Neural progenitor cell (in vitro differentiated cells): ENCODE data around the gene MBOAT7. TPM values are rescaled to one million over a fixed set of nuclear protein-coding genes. Genes with fewer than 3 reads are reported as not detected.

Source experiments
- DNase-seq: peaks from one replicate; pipeline ENCODE4 v3.0.0-alpha.2; 2016; ENCODE audit warnings: low spot score
- H2AFZ ChIP-seq: fragments of 200-600 bp; sonication (generic); replicated peaks from 2 replicates; pipeline ENCODE4 v1.6.1; 2016; ENCODE audit warnings: antibody characterized with exemption
- H3F3A ChIP-seq: fragments of 200-600 bp; sonication (generic); 2 replicates; pipeline ENCODE4 v1.6.1; 2016; ENCODE audit warnings: antibody characterized with exemption, low read depth
- H3K27ac ChIP-seq: fragments of 200-600 bp; sonication (generic); 2 replicates; pipeline ENCODE4 v1.5.1; 2016; ENCODE audit warnings: mild to moderate bottlenecking
- H3K27me3 ChIP-seq: fragments of 200-600 bp; sonication (generic); 2 replicates; pipeline ENCODE4 v1.6.1; 2016; ENCODE audit warnings: mild to moderate bottlenecking, moderate library complexity
- H3K36me3 ChIP-seq: fragments of 200-600 bp; sonication (generic); 2 replicates; pipeline ENCODE4 v1.5.1; 2016
- H3K4me1 ChIP-seq: fragments of 200-600 bp; sonication (generic); 2 replicates; pipeline ENCODE4 v1.6.1; 2016; ENCODE audit warnings: mixed run types
- H3K4me2 ChIP-seq: fragments of 200-600 bp; sonication (generic); 2 replicates; pipeline ENCODE4 v1.6.1; 2016
- H3K4me3 ChIP-seq: fragments of 200-600 bp; sonication (generic); 2 replicates; pipeline ENCODE4 v1.5.1; 2016
- H3K79me2 ChIP-seq: fragments of 200-600 bp; sonication (generic); 2 replicates; pipeline ENCODE4 v1.6.1; 2016; ENCODE audit warnings: low read depth
- H3K9ac ChIP-seq: fragments of 200-600 bp; sonication (generic); 2 replicates; pipeline ENCODE4 v1.6.1; 2016
- H3K9me3 ChIP-seq: fragments of 200-600 bp; sonication (generic); 2 replicates; pipeline ENCODE4 v1.5.1; 2016; ENCODE audit warnings: low read depth
- H4K20me1 ChIP-seq: fragments of 200-600 bp; sonication (generic); 2 replicates; pipeline ENCODE4 v1.6.1; 2016; ENCODE audit warnings: low read depth
- H3K27ac Mint-ChIP-seq: 3 replicates; pipeline ENCODE4 v1.8.0; 2021; ENCODE audit warnings: mixed read lengths
- H3K27me3 Mint-ChIP-seq: 2 replicates; pipeline ENCODE4 v1.8.0; 2022; ENCODE audit warnings: low read depth, mild to moderate bottlenecking, inconsistent platforms, moderate library complexity, mixed read lengths; ENCODE audit not compliant: insufficient read depth
- H3K36me3 Mint-ChIP-seq: 3 replicates; pipeline ENCODE4 v1.8.0; 2021; ENCODE audit warnings: mixed read lengths
- H3K4me1 Mint-ChIP-seq: 3 replicates; pipeline ENCODE4 v1.8.0; 2021; ENCODE audit warnings: mixed read lengths
- H3K4me3 Mint-ChIP-seq: 3 replicates; pipeline ENCODE4 v1.8.0; 2021; ENCODE audit warnings: mild to moderate bottlenecking, moderate library complexity, mixed read lengths
- H3K9me3 Mint-ChIP-seq: 3 replicates; pipeline ENCODE4 v1.8.0; 2020; ENCODE audit warnings: mixed read lengths
- EZH2 ChIP-seq: fragments of 200-600 bp; sonication (generic); IDR thresholded peaks from 2 replicates; pipeline ENCODE4 v1.6.1; 2017; ENCODE audit warnings: antibody characterized with exemption, mild to moderate bottlenecking, moderate library complexity
- EZH2phosphoT487 ChIP-seq: fragments of 200-600 bp; sonication (generic); IDR thresholded peaks from 2 replicates; pipeline ENCODE4 v1.6.1; 2017; ENCODE audit warnings: antibody characterized with exemption
- total RNA-seq: library from RNA; depleted of rRNA; stranded (reverse); fragments of >200 nt; gene quantifications from 2 replicates; pipeline ENCODE4 v1.2.3, GENCODE V29; 2015; ENCODE audit warnings: low replicate concordance
- TF ChIP-seq, protein P1 (sequence below): fragments of 200-600 bp; sonication (generic); IDR thresholded peaks from 2 replicates; pipeline ENCODE4 v1.5.1; 2017; ENCODE audit warnings: antibody characterized with exemption, mild to moderate bottlenecking

The MBOAT7 gene
- total RNA-seq, 1 donor from 2014 or later: 20.0 TPM

DNA sequence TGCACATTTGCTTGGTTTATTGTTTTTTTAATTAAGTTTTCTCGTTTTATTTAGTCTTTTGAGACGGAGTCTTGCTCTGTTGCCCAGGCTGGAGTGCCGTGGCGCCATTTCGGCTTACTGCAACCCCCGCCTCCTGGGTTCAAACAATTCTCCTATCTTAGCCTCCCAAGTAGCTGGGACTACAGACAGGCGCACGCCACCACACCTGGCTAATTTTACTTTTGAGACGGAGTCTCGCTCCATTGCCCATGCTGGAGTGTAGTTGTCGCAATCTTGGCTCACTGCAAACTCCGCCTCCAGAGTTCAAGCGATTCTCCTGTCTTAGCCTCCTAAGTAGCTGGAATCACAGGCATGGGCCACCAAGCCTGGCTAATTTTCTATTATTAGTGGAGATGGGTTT, 12.6 kb upstream of the MBOAT7 start:
- TF ChIP-seq EZH2 (no peak), EZH2phosphoT487 (no peak)
- TF ChIP-seq, protein P1, sequence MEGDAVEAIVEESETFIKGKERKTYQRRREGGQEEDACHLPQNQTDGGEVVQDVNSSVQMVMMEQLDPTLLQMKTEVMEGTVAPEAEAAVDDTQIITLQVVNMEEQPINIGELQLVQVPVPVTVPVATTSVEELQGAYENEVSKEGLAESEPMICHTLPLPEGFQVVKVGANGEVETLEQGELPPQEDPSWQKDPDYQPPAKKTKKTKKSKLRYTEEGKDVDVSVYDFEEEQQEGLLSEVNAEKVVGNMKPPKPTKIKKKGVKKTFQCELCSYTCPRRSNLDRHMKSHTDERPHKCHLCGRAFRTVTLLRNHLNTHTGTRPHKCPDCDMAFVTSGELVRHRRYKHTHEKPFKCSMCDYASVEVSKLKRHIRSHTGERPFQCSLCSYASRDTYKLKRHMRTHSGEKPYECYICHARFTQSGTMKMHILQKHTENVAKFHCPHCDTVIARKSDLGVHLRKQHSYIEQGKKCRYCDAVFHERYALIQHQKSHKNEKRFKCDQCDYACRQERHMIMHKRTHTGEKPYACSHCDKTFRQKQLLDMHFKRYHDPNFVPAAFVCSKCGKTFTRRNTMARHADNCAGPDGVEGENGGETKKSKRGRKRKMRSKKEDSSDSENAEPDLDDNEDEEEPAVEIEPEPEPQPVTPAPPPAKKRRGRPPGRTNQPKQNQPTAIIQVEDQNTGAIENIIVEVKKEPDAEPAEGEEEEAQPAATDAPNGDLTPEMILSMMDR: no peak
- Histone ChIP-seq H3K79me2 (peaks cover 64% of the 10 kb centered on the region), H3K9ac (peak overlapping the region; percentile 94), H4K20me1 (peaks cover 60% of the 10 kb centered on the region), H3K4me1 (peaks cover 33% of the 10 kb centered on the region), H3K9me3 (no peaks in the 10 kb centered on the region), H3K27ac (no peak overlapping the region), H3K27me3 (no peaks in the 10 kb centered on the region), H3K4me3 (peak overlapping the region; percentile 67), H3K36me3 (peaks cover 17% of the 10 kb centered on the region), H2AFZ (no peak overlapping the region), H3F3A (peaks cover 70% of the 10 kb centered on the region), H3K4me2 (peak overlapping the region; percentile 97)
- Mint-ChIP-seq H3K27me3 (peaks cover 7% of the 10 kb centered on the region), H3K27ac (no peak overlapping the region), H3K9me3 (no peaks in the 10 kb centered on the region), H3K36me3 (peaks cover 28% of the 10 kb centered on the region), H3K4me3 (peak overlapping the region; percentile 100), H3K4me1 (peaks cover 29% of the 10 kb centered on the region)
- DNase-seq: no peak

DNA sequence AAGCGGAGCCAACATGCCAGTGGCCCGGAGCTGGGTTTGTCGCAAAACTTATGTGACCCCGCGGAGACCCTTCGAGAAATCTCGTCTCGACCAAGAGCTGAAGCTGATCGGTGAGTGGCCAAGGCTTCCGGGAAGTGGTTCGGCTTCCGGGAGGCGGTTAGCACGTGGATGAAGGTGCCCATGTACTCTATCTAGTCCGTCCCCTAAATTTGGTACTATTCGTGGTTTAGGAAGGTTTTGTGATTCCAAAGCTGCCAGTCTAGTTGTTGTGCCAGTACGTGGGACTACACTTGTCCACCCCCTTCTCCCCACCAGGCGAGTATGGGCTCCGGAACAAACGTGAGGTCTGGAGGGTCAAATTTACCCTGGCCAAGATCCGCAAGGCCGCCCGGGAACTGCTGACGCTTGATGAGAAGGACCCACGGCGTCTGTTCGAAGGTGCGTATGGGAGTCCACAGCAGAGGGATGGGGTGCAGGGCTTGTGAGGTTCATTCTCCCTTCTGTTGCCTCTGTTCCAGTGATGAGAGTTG, 11.9 kb upstream of the MBOAT7 start:
- peak overlapping the region; percentile 94 for H3K9ac ChIP-seq
- peak overlapping the region; percentile 97 for H3K4me2 ChIP-seq
- Mint-ChIP-seq H3K36me3 (peaks cover 24% of the 10 kb centered on the region), H3K27me3 (peaks cover 7% of the 10 kb centered on the region), H3K4me3 (peak overlapping the region; percentile 100), H3K9me3 (no peaks in the 10 kb centered on the region), H3K4me1 (peaks cover 29% of the 10 kb centered on the region), H3K27ac (peak overlapping the region; percentile 100)
- TF ChIP-seq EZH2phosphoT487 (no peak), EZH2 (no peak)
- TF ChIP-seq, protein P1: no peak
- H3K79me2 ChIP-seq: peaks cover 57% of the 10 kb centered on the region
- H3K36me3 ChIP-seq: peaks cover 17% of the 10 kb centered on the region
- peaks cover 53% of the 10 kb centered on the region for H4K20me1 ChIP-seq
- DNase-seq: no peak
- H3K4me1 ChIP-seq: peaks cover 33% of the 10 kb centered on the region
- peak overlapping the region; percentile 94 for H3K27ac ChIP-seq
- peak overlapping the region; percentile 67 for H3K4me3 ChIP-seq
- H3K9me3 ChIP-seq: no peaks in the 10 kb centered on the region
- H3K27me3 ChIP-seq: no peaks in the 10 kb centered on the region
- no peak overlapping the region for H2AFZ ChIP-seq
- H3F3A ChIP-seq: peaks cover 70% of the 10 kb centered on the region

DNA sequence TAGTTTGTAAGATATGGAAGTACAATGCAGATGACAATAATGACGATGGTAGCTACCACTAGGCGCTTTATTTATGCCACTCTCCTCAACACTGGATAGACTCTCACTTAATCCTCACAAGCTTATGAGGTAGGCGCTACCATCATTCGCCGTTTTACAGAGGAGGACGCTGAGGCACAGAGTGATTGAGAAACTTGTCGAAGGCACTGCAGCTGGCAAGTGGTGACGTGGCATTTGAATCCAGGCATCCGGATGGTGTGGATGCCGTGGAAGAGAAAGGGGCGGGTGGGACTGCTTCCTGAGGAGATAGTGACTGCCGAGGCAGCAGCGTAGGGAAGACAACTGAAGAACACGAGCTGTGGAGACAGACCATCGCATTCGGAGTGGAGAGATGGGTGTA, 10.0 kb upstream of the MBOAT7 start:
- DNase-seq: no peak
- peaks cover 7% of the 10 kb centered on the region for H3K27me3 Mint-ChIP-seq
- H3K4me2 ChIP-seq: no peak overlapping the region
- no peaks in the 10 kb centered on the region for H3K27me3 ChIP-seq
- H3K36me3 Mint-ChIP-seq: peaks cover 22% of the 10 kb centered on the region
- peak overlapping the region; percentile 84 for H3K4me3 Mint-ChIP-seq
- H3K4me3 ChIP-seq: no peak overlapping the region
- H3K79me2 ChIP-seq: peaks cover 38% of the 10 kb centered on the region
- no peak overlapping the region for H3K27ac ChIP-seq
- no peak overlapping the region for H3K9ac ChIP-seq
- peaks cover 28% of the 10 kb centered on the region for H3K4me1 ChIP-seq
- H3K9me3 Mint-ChIP-seq: no peaks in the 10 kb centered on the region
- H3K4me1 Mint-ChIP-seq: peaks cover 26% of the 10 kb centered on the region
- H4K20me1 ChIP-seq: peaks cover 35% of the 10 kb centered on the region
- H2AFZ ChIP-seq: no peak overlapping the region
- TF ChIP-seq EZH2 (no peak), EZH2phosphoT487 (no peak)
- TF ChIP-seq, protein P1: no peak
- H3K9me3 ChIP-seq: no peaks in the 10 kb centered on the region
- peaks cover 17% of the 10 kb centered on the region for H3K36me3 ChIP-seq
- peaks cover 51% of the 10 kb centered on the region for H3F3A ChIP-seq
- peak overlapping the region; percentile 85 for H3K27ac Mint-ChIP-seq
